SK-N-SH treated with all-trans-retinoic acid at 6 μM for 48 hours (cell line): ENCODE results near the gene TRIM49B.
"Not testable (repeated sequence)": the region's sequence is repeated elsewhere in the genome, so short reads cannot be mapped to it uniquely, and the experiment has no call there.

ENCODE experiments used
- ATAC-seq: fragments of 200-7000 bp; cut with Tn5 transposase; 3 replicates; pipeline ENCODE4 v1.9.1; 2020; ENCODE audit warnings: mild to moderate bottlenecking, moderate library complexity

Gene TRIM49B

DNA sequence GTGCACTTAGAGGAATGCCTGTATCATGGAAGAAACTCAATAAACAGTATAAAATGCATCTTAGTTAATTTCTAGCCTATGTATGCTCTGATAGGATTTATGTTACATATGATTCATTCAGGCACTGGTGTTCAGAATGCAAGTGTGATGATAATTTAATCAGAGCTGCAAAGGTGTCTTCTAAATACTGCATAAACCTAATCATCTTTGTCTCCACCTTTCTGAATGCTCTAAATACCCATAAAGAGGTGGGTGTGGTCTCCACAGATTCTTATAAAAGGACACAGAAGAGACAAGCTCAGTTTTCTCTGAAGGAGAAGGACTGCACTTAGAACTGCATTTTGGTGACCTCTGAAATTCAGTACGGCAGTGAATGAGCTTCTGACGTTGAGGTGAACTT is at the start of gene TRIM49B:
TRIM49B (plus strand) TSS at position 301 of the 400 bp plus-strand sequence. CDS start 2,777 bp downstream, outside the sequence.
- ATAC-seq: not testable (repeated sequence)

DNA sequence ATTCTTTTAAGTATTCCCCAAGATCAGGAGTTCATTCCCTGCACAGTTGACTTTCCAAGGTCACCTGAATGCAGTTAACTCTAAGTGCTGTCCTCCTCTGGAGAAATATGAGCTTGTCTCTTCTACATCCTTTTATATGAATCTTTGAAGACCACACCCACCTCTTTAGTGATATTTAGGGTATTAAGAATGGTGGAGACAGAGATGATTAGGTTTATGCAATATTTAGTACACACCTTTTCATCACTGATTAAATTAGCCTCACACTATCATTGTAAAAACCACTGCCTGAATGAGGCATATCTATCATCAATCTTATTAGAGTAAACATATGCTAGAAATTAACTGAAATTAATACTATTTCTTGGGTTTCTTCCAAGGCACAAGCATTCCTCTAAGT is 44.8 kb upstream of the TRIM49B start, which contains the start of gene TRIM51G:
TRIM51G (minus strand) TSS at position 101 of the 400 bp plus-strand sequence. CDS start 2,190 bp downstream, outside the sequence.
- not testable (repeated sequence) for ATAC-seq

DNA sequence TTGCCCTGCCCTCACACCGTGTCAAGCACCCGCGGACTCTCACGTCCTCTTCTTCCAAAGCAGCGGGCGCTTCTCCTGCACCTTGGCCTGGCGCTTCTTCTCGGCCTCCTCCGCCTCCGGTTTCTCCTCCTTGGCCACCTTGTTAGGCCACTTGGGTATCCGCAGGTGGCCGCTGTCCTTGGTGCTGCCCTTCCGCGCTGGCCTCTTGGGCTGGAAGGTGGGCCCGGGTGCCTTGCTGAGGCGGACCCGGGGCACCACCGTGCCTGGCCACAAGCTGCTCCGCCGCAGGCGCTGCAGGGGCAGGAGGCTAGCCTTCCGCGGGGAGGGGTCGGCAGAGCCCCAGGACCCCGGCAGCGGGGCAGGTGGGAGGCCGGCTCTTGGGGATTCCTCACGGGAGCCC is 19.6 kb downstream of the TRIM49B start:
- ATAC-seq: not testable (repeated sequence)

DNA sequence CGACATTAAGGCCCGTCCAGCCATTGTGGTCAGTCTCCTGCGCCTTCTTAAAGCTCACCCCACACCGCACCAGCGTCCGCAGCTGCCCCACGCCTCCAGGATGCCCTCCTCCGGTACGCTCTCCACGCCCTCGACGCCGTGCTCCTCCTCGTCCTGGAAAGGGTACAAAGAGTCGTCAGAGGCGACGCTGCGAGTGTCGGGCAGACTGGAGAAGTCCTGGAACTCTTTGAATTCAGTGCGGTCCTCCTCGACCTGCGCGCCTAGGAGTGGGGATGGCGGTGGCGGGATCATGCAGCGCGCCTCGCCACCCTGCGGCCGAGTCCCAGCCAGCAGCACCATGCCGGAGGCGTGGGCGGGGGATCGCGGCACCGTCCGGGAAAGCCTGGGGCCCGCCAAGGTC is 21.2 kb downstream of the TRIM49B start:
- not testable (repeated sequence) for ATAC-seq

GRCh38 chr11:49059012-49059411 is 30.4 kb downstream of the TRIM49B start, which contains the start of gene TRIM64C:
TRIM64C (minus strand) TSS chr11:49059112; CDS start chr11:49059112, 0 bp downstream.
- not testable (repeated sequence) for ATAC-seq

- ATAC-seq: not testable (repeated sequence)
Observed at GRCh38 chr11:49069897-49070296, 41.3 kb downstream of the TRIM49B start.
